GM21515 (cell line): Measurements from ENCODE around the gene SLC35A1.
"Not testable (repeated sequence)": the region's sequence is repeated elsewhere in the genome, so short reads cannot be mapped to it uniquely, and the experiment has no call there.

ENCODE experiments used
- ATAC-seq: cut with Tn5 transposase; IDR thresholded peaks from one replicate; pipeline ENCODE4 v1.9.1; 2021; ENCODE audit not compliant: unreplicated experiment

The SLC35A1 gene, protein sequence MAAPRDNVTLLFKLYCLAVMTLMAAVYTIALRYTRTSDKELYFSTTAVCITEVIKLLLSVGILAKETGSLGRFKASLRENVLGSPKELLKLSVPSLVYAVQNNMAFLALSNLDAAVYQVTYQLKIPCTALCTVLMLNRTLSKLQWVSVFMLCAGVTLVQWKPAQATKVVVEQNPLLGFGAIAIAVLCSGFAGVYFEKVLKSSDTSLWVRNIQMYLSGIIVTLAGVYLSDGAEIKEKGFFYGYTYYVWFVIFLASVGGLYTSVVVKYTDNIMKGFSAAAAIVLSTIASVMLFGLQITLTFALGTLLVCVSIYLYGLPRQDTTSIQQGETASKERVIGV

DNA sequence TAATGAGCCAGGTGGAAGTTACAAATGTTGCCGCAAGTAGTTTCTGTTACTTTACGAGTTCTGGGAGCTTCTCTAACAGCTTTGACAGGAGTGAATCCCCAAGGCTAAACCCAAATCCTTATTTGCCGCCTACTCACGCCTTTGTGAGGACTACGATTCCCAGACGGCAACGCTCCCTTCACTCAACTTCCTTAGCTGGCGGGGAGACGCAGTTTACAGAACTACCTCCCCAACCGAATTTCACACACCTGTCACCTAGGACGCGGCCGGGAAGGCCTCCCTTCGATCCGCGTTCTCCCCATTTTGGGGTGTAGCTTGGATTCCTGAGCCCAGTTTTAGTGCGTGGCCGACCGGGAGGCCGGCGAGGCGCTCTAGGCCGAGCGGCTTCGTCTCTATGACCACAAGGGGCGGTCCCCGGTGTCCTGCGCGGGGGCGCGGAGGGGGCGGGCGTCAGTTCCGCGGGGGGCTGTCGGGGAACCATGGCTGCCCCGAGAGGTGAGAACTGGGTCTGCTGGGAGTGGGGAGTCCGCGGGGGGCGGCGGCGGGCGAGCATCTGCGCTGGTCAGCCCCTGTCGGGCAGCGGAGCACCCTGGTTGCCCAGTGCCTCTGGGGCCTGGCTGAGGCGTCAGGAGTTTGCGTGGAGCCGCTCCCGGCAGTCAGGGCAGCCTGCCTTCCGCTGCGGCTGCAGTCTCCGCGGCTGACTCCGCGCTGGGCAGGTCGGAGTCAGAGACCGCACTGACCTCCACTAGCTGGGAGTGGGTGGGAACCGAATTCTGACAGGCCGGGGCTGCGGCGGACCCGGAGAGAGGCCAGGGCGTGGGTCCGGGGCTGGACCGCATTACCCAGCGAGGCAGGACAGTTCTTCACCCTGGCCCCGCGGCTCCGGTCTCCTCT, at the start of gene SLC35A1:
Gene SLC35A1, plus strand, starts transcription at position 450 of the 894 bp plus-strand sequence. Its CDS starts 30 bp downstream, at position 480.
- ATAC-seq = peak; percentile 84

DNA sequence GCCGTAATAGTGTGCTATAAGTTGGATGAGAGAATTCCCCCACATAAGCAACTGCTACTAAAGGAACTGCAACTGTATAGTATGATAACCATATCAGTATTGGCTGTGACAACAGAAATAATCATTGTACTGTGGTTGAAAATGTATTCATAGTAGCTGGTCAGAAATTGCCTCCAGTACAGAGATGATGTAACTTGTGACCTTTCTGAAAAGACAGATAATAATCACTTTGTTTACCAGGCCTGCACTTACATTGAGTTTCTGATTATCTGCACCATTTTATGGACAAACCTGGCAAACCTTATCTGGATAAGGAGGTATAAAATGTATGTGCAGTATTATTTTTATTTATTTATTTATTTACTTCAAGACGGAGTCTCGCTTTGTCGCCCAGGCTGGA, 46.0 kb upstream of the SLC35A1 start:
- no peak for ATAC-seq

DNA sequence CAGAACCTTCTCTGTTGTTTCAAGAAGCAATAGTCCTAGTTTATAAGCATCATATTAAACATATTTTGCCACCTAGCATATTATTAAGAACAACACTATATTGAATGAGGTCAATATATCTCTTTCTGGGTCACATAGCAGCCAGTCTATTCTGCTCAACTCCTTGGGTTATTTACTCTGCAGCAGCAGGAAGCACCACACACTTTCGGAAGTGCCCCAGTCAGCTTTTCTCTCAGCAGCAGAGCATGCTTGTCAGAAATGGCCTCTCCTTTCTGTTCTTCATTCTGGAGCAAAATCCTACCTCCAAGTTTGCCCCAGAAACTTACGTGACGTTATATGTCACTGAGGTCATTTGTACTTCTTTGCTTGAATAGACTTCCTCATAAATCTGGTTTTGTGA, 42.3 kb upstream of the SLC35A1 start:
- ATAC-seq = no peak

DNA sequence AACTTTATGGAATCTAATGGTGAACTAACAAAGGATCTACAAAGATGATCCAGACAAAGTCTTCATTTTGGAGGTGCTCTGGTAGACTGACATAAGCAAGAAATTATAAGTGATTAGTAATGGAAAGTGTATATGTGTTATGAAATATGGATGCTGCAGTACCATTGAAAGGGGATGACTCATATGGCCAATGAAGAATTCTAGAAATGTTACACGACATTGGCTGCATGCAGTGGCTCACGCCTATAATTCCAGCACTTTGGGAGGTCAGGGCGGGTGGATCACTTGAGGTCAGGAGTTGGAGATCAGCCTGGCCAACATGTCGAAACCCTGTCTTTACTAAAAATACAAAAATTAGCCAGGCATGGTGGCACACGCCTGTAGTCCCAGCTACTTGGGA, 41.5 kb upstream of the SLC35A1 start:
- ATAC-seq = no peak

DNA sequence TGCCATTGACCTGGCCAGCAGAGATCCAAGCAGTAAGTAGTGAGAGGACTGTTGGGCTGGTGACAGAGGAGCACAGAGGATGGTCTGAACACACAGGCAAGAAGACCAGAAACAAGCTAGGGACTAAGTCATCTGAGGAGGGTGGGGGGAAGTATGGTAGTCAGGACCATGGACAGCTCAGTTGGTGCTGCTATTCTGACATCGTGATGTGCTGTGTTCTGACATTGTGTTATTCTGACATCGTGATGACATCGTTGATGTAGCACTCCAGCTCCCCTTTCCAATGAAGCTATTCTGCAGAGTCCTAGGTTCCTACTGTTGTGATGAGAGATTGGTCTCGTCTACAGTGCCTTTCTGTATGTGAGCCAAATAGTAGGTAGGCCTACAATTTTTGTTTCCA, 36.3 kb upstream of the SLC35A1 start:
- no peak for ATAC-seq

- no peak for ATAC-seq
Measured at GRCh38 chr6:87441711-87442110, 31.1 kb upstream of the SLC35A1 start.

- ATAC-seq = no peak
Measured at GRCh38 chr6:87444362-87444761, 28.4 kb upstream of the SLC35A1 start.

DNA sequence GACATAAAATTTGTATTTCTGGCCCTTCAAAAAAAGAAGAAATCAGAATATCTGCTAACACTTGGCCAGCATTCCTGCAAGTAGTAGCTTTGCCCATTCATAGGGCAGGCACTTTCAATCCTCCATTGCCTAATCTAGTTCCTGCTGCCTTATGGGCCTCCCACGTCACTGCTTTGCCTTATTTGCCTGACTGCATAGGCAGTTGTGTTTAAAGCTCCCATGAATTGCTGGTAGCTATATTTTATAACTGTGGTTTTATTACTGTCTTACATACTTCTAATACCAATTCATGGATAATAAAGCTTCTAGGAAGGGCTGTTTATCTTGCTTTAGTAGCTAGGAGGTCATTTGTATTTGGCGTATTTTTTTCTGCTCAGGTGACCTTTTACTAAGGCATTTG, 7.7 kb upstream of the SLC35A1 start:
- no peak for ATAC-seq

DNA sequence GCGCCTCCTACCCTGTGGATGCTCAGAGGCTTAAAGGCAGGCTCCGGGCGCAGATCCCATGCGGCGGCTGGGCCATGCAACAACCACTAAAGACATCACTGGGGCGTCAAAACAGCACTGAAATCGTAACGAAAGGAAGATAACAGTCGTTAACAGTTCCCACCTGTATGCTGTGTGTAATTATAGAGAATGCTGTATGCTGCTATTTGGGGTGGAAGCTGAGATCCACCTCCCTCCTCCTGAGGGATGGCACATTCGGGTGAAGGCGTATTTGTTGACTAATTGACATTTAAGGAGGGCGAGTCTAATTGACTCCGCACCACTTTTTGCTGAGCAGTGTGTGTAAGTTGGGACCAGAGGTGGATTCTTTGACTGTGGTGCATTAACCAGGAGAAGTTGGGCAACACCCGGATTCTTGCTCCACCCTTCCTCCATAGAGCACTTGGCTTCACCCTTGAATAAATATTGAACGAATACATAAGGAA, 687 bp downstream of the SLC35A1 start:
- peak; percentile 71 for ATAC-seq

DNA sequence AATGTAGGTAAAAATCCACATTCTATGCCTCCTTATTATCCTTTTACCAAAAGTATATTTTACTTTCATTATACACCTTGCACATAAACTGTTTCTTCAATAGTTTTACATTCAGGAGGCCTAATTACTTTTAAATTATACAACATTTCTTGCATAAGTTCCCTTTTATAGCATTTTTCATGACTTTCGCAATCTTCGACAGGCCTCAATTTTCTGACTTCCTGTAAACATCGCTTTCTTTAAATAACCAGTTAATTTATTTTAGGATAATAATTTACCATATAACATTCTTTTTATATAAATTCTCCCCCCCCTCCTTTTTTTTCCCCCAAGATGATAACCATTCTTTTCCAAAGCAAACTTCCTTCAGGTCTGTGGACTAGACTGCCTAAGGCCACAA, 9.2 kb downstream of the SLC35A1 start:
- ATAC-seq = no peak

DNA sequence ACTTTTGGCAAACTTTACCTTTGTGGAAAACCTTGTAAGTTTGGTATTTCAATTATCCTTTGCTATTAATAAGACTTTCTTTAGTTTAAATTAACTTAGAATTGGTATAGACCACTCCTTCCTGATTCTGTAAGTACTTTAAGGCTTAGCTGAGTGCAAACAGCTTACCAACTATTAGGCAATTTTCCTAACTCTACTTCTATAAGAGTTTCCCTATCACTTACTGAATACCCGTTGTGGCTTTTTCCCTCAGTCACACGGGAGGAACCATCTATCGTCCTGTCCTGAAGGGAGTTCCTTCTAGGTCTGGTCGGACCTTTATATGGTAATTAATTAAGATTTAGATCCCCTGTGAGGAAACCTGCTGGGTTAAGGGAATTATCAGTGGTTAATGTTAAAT, 9.6 kb downstream of the SLC35A1 start:
- no peak for ATAC-seq

- ATAC-seq = no peak
Measured at GRCh38 chr6:87483929-87484328, 11.2 kb downstream of the SLC35A1 start.

GRCh38 chr6:87484491-87484890, 11.7 kb downstream of the SLC35A1 start:
- no peak for ATAC-seq

GRCh38 chr6:87487555-87487954, 14.8 kb downstream of the SLC35A1 start:
- no peak for ATAC-seq

GRCh38 chr6:87489326-87489725, 16.6 kb downstream of the SLC35A1 start:
- ATAC-seq = not testable (repeated sequence)

- ATAC-seq = peak; percentile 57
Measured at GRCh38 chr6:87494761-87495422, 22.1 kb downstream of the SLC35A1 start.

DNA sequence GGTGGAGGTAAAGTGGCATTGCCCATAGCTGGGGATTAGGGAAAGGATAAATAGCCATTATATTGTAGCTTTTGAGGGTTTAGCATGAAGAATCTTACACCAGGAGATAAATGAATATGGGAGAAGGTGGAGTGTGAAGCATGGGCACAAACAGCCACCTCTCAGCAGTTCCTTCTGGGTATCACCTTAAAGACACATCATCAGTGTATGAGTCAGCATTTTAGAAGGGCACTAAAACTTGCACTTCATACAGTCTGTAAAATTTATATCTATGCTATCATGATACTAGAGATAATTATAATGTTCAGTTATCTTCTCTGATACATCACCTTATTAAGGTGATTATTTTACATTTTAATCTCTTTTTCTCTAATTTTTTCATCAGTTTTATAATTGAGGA, 25.3 kb downstream of the SLC35A1 start:
- no peak for ATAC-seq

GRCh38 chr6:87501809-87502572, 29.2 kb downstream of the SLC35A1 start:
- ATAC-seq = no peak

DNA sequence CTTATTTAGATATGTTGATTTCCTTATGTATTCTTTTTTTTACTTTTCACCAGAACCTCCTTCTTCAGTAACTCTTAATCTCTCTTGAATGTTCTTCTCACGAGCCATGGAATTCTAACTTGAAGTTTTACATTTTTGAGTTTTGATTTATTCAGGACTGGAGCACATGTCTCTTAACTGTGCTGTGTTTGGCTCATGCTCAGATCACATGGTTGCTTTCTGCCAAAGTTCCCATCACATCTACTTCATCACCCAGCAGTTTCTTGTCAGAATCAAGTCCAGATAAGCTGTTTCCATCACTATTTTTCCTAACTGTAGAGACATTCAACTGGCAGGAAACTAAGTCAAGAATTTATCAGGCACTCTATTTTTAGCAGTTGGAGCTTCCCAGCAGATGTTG, 31.7 kb downstream of the SLC35A1 start:
- ATAC-seq = no peak

- no peak for ATAC-seq
Measured at GRCh38 chr6:87514831-87515230, 42.1 kb downstream of the SLC35A1 start.

DNA sequence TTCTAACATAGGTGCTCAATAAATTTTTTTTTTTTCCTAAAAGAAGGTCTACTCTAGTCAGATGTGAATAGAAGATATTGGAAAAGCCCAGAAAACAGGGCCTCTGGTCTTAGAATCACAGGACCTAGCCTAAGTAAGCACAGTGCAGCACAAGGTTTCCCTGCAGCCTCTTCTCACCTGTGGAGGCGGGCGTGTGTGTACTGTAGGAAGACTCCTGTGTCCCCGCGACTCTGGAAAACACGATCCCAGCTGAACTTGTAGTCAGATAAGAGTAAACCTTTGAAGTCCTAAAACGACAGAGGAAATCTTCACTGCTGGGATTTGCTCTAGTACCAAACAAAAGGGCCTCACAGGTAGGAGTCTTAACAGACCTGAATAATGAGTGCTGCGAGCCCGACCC, 45.7 kb downstream of the SLC35A1 start:
- no peak for ATAC-seq
